SJCRH30 (cell line): ENCODE measurements around the gene SETD5. TPM values are rescaled to one million over a fixed set of nuclear protein-coding genes. Genes with fewer than 3 reads are reported as not detected.

Source experiments
- total RNA-seq: library from RNA; depleted of rRNA; stranded (reverse); fragments of >200 nt; shearing (Covaris generic); gene quantifications from 2 replicates; pipeline ENCODE4 v1.2.3, GENCODE V29; 2014; rRNA removed

The SETD5 gene
- total RNA-seq, 1 experiment from 2014 or later = 104 TPM

Other genes with a start within 250 kb of the SETD5 start
- gene SRGAP3, start 148.0 kb upstream of the SETD5 start, total RNA-seq = not detected in 2 replicates
- gene THUMPD3, start 34.6 kb upstream of the SETD5 start, total RNA-seq = 84.9 and 87.3 TPM in 2 replicates
- not detected in 2 replicates for gene LHFPL4, start 156.2 kb downstream of the SETD5 start, total RNA-seq